ENCODE measurements around the gene ACADS. TPM values are rescaled to one million over a fixed set of nuclear protein-coding genes. Genes with fewer than 3 reads are reported as not detected.

Gene ACADS
- total RNA-seq, 3 donors from 2014 or later: 84.8 to 175 (median 129) TPM

DNA sequence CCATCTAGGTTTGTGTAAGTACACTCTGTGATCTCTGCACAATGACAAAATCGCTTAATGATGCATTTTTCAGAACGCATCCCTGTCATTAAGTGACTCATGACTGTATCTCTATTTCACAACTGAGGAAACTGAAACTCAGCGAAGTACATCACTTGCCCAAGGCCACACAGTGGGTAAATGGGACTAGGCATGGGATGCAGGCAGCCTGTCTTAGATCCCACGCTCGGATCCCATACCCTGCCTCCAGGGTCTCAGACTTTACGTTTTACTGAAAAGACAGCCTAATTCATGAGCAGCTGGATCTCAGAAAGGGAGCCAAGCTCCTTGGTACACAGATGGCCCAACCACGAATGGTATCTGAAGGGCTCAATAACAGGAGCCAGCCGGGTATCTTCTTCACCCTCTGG is 41.1 kb upstream of the ACADS start:
- TF ChIP-seq, protein P1, sequence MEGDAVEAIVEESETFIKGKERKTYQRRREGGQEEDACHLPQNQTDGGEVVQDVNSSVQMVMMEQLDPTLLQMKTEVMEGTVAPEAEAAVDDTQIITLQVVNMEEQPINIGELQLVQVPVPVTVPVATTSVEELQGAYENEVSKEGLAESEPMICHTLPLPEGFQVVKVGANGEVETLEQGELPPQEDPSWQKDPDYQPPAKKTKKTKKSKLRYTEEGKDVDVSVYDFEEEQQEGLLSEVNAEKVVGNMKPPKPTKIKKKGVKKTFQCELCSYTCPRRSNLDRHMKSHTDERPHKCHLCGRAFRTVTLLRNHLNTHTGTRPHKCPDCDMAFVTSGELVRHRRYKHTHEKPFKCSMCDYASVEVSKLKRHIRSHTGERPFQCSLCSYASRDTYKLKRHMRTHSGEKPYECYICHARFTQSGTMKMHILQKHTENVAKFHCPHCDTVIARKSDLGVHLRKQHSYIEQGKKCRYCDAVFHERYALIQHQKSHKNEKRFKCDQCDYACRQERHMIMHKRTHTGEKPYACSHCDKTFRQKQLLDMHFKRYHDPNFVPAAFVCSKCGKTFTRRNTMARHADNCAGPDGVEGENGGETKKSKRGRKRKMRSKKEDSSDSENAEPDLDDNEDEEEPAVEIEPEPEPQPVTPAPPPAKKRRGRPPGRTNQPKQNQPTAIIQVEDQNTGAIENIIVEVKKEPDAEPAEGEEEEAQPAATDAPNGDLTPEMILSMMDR (IDR thresholded peaks at IDR 0.05): no peak
- Histone ChIP-seq H3K4me1 (ENCODE audit: low read depth) (peaks cover 6% of the 10 kb centered on the region), H3K36me3 (ENCODE audit: low read depth) (no peaks in the 10 kb centered on the region), H3K4me3 (no peak overlapping the region), H3K9me3 (no peaks in the 10 kb centered on the region)
- ATAC-seq (no peak), DNase-seq (no peak)
- intact Hi-C loops (cut with DNase I, micrococcal nuclease): no loop called here

DNA sequence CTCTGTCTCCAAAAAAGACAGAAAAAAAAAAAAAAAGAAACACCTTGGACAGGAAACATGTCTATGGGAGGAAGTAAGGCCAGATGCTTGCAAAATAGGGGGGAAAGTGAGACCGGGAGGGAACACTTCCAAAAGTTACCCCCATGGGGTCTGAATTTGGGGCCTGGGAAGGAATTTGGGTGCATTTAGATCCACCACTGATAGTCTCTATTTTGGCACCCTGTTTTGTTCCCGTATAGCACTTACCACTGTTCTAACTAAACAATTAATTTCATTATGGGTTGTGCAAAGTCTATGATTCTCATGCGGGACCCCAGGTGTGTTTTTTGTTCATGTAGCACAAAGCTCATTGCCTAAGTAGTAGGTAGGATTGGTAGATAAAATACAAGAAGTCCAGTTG is 40.1 kb upstream of the ACADS start:
- Histone ChIP-seq H3K4me1 (ENCODE audit: low read depth) (peaks cover 7% of the 10 kb centered on the region), H3K4me3 (no peak overlapping the region), H3K36me3 (ENCODE audit: low read depth) (no peaks in the 10 kb centered on the region), H3K9me3 (no peaks in the 10 kb centered on the region)
- intact Hi-C loops (cut with DNase I, micrococcal nuclease): no loop called here
- TF ChIP-seq, protein P1 (IDR thresholded peaks at IDR 0.05): no peak
- no peak for DNase-seq
- no peak for ATAC-seq

DNA sequence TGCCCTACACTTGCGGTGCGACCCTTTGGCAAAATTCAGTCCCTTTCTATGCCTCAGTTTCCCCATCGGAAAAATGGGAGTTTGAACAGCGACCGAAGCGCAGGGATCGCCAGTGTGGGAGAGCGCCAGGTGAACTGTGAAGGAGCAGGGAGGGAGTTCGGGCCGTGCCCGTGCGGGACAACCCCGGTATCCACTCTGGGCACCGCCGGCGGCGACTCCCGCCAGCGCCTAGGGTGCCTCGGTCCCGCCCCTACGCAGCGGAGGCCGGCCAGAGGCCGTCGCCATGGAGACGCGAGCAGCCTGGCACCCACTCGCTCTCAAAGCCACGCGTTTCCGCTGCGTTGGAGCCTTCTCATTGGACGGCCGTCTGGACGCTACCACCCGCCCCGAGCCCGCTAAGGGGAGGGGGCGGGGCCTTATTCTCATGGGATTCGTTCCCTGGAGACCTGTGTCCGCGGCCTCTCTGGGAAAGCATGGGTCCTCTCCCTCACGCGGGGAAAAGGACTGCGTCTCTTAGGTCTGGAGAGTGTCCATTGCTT is 39.4 kb upstream of the ACADS start:
- peak; percentile 84 for ATAC-seq
- Histone ChIP-seq H3K36me3 (ENCODE audit: low read depth) (no peaks in the 10 kb centered on the region), H3K9me3 (no peaks in the 10 kb centered on the region), H3K4me1 (ENCODE audit: low read depth) (peaks cover 13% of the 10 kb centered on the region), H3K4me3 (peak overlapping the region; percentile 81)
- peak; percentile 98 to 100 (median 99) for DNase-seq
- TF ChIP-seq, protein P1 (IDR thresholded peaks at IDR 0.05): no peak
- intact Hi-C loops (cut with DNase I, micrococcal nuclease): no loop called here

DNA sequence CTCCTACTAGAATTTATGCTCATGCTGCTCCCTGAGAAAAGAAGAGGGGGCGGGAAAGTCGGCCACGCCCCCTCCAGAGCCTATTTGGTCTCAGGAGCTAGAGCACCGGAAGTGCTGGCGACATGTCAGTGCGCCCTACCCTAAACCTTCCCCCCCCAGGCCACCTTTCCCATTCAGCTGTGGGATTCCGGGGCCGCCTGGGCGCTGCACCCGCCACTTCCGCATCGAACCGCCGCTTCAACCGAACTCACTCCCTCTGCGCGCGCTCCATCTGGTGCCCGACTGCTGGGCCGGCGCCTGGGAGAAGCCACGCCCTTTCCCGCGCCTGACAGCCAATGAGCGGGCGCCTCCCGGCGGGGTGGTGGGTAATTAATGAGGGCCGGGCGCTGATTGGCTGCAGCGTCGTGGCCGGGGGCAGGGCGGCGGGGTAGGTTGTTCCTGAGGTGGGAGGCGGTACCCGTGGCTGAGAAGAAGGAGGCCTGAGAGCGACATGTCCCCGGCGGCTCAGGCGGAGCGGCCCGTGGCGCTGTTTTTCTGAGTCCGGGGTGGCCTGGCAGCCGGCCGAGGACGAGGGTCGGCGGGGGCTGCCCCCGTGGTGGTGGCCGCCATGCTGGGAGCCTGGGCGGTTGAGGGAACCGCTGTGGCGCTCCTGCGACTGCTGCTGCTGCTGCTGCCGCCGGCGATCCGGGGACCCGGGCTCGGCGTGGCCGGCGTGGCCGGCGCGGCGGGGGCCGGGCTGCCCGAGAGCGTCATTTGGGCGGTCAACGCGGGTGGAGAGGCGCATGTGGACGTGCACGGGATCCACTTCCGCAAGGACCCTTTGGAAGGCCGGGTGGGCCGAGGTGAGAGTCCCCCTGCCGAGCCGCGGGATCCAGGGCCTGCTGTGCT is 38.7 kb upstream of the ACADS start, which contains the start of gene MLEC:
TSS of gene MLEC (plus strand) at position 460 of the 888 bp plus-strand sequence. CDS start at position 608, 148 bp downstream.
- ATAC-seq (peak; percentile 86), DNase-seq (peak; percentile 98 to 99 (median 99))
- TF ChIP-seq, protein P1 (IDR thresholded peaks at IDR 0.05): no peak
- Histone ChIP-seq H3K36me3 (ENCODE audit: low read depth) (no peaks in the 10 kb centered on the region), H3K4me1 (ENCODE audit: low read depth) (peaks cover 20% of the 10 kb centered on the region), H3K4me3 (peak within 1 kb of the TSS; percentile 81), H3K9me3 (no peaks in the 10 kb centered on the region)
- intact Hi-C loops (cut with DNase I, micrococcal nuclease): no loop called here

DNA sequence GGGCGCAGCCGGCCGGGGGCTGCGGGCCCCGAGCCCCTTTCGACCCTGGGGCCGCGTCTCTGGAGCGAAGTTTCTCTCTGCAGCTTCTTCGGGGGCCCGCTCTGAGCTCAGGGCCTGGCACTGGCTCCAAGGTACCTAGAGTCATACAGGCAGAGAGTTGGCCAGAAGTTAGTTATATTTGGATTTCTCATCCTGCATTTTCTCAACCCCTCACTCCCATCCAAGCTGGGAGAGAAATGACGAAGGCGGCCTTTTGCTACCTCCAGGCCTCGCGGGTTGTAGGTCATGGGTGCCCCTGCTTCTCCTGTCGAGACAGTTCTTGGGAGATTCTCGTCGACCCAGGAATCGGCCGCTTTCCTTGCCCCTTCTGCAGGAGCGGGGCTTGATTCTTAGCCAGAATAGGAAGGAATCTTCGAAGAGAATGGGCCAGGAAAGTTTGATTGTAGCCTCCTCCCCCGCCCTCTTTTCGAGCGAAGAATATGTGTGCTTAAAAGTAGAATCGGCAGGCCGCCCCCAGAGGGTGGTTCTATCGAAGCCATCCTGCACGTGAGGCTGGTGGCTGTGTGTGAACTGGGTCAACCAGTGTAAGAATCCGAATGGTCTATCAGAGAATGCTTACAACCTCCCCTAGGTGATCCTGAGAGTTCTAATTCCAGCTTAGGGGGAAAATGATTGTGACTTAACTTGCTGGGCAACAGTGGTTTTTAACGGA is 37.9 kb upstream of the ACADS start:
- intact Hi-C loops (cut with DNase I, micrococcal nuclease): no loop called here
- DNase-seq (peak; percentile 56 to 62 (median 56)), ATAC-seq (no peak)
- Histone ChIP-seq H3K4me1 (ENCODE audit: low read depth) (peaks cover 28% of the 10 kb centered on the region), H3K36me3 (ENCODE audit: low read depth) (no peaks in the 10 kb centered on the region), H3K4me3 (peak overlapping the region; percentile 81), H3K9me3 (no peaks in the 10 kb centered on the region)
- TF ChIP-seq, protein P1 (IDR thresholded peaks at IDR 0.05): no peak
